GM23338 (cell line): ENCODE data around the gene AQP12B.

Source experiments
- CTCF ChIP-seq, 2 experiments: fragments of 200-600 bp in 1 of 2; sonication (generic) in 1 of 2; conservative IDR thresholded peaks; 2 replicates each; pipeline versions ENCODE4 v1.5.1 to v1.6.1; 2016 to 2017; ENCODE audit warnings: antibody characterized with exemption in 2 of 2, low read depth in 2 of 2, mild to moderate bottlenecking in 2 of 2, moderate library complexity in 1 of 2
- REST ChIP-seq: IDR thresholded peaks from one replicate; pipeline ENCODE4 v1.6.1; 2018; ENCODE audit warnings: antibody characterized with exemption; ENCODE audit not compliant: unreplicated experiment

- TF ChIP-seq REST = no peak
- TF ChIP-seq CTCF (conservative IDR thresholded peaks at IDR 0.05; ENCODE audit: low read depth in 2 of 2) = no peak
Observed at GRCh38 chr2:240663546-240664190, 19.0 kb downstream of the AQP12B start.
